Activated naive CD8-positive, alpha-beta T cell treated with anti-CD3 and anti-CD28 coated beads, Interleukin-2, amount 50 U/mL, for 24 hours (primary cell): ENCODE data around the gene TAB2.
"Not testable (repeated sequence)": the region's sequence is repeated elsewhere in the genome, so short reads cannot be mapped to it uniquely, and the experiment has no call there.

ENCODE experiments used
- ATAC-seq: fragments of 150-1000 bp; cut with Tn5 transposase; one replicate; pipeline ENCODE4 v1.10.0; 2021
- DNase-seq: peaks from one replicate; pipeline ENCODE4 v3.0.0; 2021
- H3K27ac Mint-ChIP-seq: one replicate; pipeline ENCODE4 v1.8.0; 2021; ENCODE audit warnings: mild to moderate bottlenecking, mixed read lengths
- H3K27me3 Mint-ChIP-seq: one replicate; pipeline ENCODE4 v1.8.0; 2021; ENCODE audit warnings: mixed read lengths
- H3K36me3 Mint-ChIP-seq: one replicate; pipeline ENCODE4 v1.8.0; 2021; ENCODE audit warnings: low read depth, mixed read lengths
- H3K4me1 Mint-ChIP-seq: one replicate; pipeline ENCODE4 v1.8.0; 2021; ENCODE audit warnings: mixed read lengths
- H3K4me3 Mint-ChIP-seq: one replicate; pipeline ENCODE4 v1.8.0; 2021; ENCODE audit warnings: mild to moderate bottlenecking, moderate library complexity, mixed read lengths
- H3K9me3 Mint-ChIP-seq: one replicate; pipeline ENCODE4 v1.8.0; 2021; ENCODE audit warnings: mixed read lengths

Gene TAB2

DNA sequence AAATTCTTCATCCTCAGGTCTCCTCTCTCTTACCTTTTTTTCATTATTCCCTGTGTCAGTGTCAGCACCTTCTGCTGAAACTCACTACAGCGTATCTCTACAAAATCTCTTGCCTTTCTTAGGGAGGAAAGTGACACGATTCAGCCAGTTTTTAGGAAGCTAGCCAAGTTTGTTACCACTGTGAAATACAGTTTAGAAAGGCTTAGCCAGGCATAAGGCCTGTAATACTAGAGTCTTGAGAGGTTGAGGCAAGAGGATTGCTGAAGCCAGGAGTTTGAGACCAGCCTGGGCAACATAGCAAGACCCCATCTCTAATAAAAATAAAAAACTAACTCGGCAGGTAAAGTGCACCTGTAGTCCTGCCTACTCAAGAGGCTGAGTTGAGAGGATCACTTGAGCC lies 16.7 kb downstream of the TAB2 start:
- H3K9me3 Mint-ChIP-seq, result no peaks in the 10 kb centered on the region
- H3K4me1 Mint-ChIP-seq, result peaks cover 94% of the 10 kb centered on the region
- DNase-seq (no peak), ATAC-seq (no peak)
- no peaks in the 10 kb centered on the region for H3K27me3 Mint-ChIP-seq
- peaks cover 19% of the 10 kb centered on the region for H3K36me3 Mint-ChIP-seq
- H3K27ac Mint-ChIP-seq, result peak overlapping the region; percentile 84
- peak overlapping the region; percentile 22 for H3K4me3 Mint-ChIP-seq

GRCh38 chr6:149334682-149335160 lies 17.2 kb downstream of the TAB2 start:
- no peaks in the 10 kb centered on the region for H3K9me3 Mint-ChIP-seq
- H3K4me1 Mint-ChIP-seq, result peaks cover 92% of the 10 kb centered on the region
- ATAC-seq, result peak; percentile 17
- DNase-seq, result no peak
- peaks cover 19% of the 10 kb centered on the region for H3K36me3 Mint-ChIP-seq
- peak overlapping the region; percentile 84 for H3K27ac Mint-ChIP-seq
- peak overlapping the region; percentile 22 for H3K4me3 Mint-ChIP-seq
- H3K27me3 Mint-ChIP-seq, result no peaks in the 10 kb centered on the region

DNA sequence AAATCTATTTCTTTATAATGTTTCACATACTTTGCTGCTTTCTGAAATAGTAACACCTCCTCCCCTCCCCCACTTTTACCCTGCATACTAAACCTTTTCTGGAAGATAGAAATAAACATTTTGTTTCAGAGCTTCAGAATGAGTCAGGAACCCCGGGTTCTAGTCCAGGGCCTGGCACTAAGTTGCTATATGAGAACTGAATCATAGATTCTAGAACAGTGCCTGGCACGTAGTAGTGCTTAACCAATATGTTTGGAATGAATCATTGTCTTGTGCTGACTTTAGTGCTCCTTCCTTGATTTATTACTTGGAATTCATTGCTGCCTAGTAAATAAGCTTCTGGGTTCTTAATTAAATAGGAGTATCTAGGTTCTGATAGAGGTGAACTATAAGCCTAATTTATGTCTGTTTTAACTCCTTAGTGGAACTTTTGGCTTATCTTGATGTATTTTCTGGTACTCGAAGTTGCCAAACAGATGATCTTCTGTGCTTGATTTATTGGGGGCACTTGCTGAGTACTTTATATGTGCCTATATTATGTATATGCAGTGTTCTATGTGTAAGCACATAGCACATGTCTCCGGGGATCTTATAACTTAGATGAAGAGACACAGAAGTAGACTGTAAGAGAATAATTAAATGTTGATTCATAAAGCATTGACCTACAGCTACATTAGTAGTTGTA lies 18.6 kb downstream of the TAB2 start:
- Mint-ChIP-seq H3K4me1 (peaks cover 90% of the 10 kb centered on the region), H3K36me3 (peaks cover 18% of the 10 kb centered on the region), H3K27ac (peak overlapping the region; percentile 85), H3K27me3 (no peaks in the 10 kb centered on the region), H3K9me3 (no peaks in the 10 kb centered on the region), H3K4me3 (peak overlapping the region; percentile 62)
- peak; percentile 98 for ATAC-seq
- DNase-seq, result peak; percentile 48

DNA sequence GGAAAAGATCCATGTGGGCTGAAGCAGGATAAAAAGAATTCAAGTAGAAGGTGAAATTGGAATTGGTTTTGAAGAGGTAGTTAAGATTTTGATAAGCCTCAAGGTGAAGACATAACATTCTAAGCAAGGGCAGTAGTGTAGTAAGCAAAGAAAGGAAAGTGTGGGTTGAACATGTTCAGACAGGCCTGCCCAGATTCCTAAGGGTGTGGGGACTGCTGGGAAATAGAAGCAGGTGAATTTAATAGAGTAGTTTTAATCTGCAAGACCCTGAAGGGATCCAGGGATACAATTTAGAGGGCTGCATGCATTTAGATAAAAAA lies 19.1 kb downstream of the TAB2 start:
- Mint-ChIP-seq H3K27ac (peak overlapping the region; percentile 85), H3K36me3 (peaks cover 19% of the 10 kb centered on the region), H3K27me3 (no peaks in the 10 kb centered on the region), H3K4me1 (peaks cover 90% of the 10 kb centered on the region), H3K9me3 (no peaks in the 10 kb centered on the region), H3K4me3 (peak overlapping the region; percentile 62)
- no peak for DNase-seq
- no peak for ATAC-seq

DNA sequence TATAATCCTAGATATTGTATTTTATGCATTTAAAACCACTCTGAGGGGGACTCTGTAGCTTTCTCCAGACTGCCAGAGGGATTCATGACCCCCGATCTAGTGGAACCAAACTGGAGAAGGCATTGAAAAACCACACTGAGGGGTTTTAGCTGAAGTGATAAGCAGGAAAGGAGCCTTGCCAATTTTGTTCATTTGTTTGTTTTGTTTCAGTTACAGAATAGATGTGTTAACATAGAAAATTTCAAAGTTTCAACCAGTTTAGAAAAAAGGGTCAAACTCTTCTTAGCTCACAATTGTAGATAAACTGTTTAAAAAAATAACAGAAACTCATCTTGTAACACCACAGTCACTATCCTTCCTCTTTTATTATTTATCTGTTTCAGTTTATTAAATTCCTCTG lies 19.8 kb downstream of the TAB2 start:
- H3K9me3 Mint-ChIP-seq, result no peaks in the 10 kb centered on the region
- H3K27ac Mint-ChIP-seq, result peak overlapping the region; percentile 1
- peaks cover 90% of the 10 kb centered on the region for H3K4me1 Mint-ChIP-seq
- H3K27me3 Mint-ChIP-seq, result no peaks in the 10 kb centered on the region
- no peak for DNase-seq
- H3K4me3 Mint-ChIP-seq, result no peak overlapping the region
- no peak for ATAC-seq
- peaks cover 20% of the 10 kb centered on the region for H3K36me3 Mint-ChIP-seq

DNA sequence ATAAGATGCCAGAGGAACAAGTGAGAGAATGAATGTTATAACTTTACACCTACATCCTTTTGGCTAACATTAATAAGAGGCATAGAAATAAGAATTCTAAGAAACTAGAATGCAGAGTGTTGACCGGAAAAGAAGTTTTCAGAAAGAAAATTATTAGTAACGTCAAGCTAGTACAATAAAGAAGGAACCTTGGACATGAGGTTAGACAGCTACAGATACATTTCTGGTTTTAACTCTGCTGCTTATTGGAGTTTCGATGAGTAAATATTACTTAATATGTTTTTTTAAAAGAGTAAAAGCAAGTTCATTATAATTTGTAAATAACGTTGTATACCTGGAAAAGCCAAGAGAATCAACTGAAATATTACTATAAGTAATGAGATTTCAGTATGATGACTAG lies 22.7 kb downstream of the TAB2 start:
- H3K27me3 Mint-ChIP-seq, result no peaks in the 10 kb centered on the region
- ATAC-seq (no peak), DNase-seq (no peak)
- peaks cover 23% of the 10 kb centered on the region for H3K36me3 Mint-ChIP-seq
- H3K4me1 Mint-ChIP-seq, result peaks cover 88% of the 10 kb centered on the region
- no peaks in the 10 kb centered on the region for H3K9me3 Mint-ChIP-seq
- peak overlapping the region; percentile 79 for H3K27ac Mint-ChIP-seq
- peak overlapping the region; percentile 22 for H3K4me3 Mint-ChIP-seq

- Mint-ChIP-seq H3K9me3 (no peaks in the 10 kb centered on the region), H3K27ac (peak overlapping the region; percentile 92), H3K36me3 (peaks cover 38% of the 10 kb centered on the region), H3K4me1 (peaks cover 80% of the 10 kb centered on the region), H3K27me3 (no peaks in the 10 kb centered on the region), H3K4me3 (peak overlapping the region; percentile 66)
- ATAC-seq, result peak; percentile 40
- DNase-seq, result no peak
Observed at GRCh38 chr6:149342525-149342924, 25.0 kb downstream of the TAB2 start.

DNA sequence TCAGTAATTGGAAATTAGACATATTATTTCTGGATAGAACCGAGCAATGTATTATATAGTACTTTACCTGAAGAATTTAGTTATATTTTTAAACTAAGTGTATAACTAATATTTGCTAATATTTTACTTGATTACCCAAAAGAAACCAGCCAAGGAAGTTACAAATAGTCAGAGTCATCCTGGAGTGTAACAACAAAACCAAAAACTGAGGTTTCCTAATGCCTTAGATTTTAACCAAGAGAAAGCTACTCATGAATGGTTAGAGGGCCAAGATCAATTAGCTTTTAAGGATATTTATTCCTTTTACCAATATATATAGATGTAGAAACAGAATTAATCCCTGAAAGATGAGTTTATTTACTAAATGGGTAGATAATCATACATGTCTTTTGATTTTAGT lies 26.0 kb downstream of the TAB2 start:
- H3K27me3 Mint-ChIP-seq, result no peaks in the 10 kb centered on the region
- peaks cover 77% of the 10 kb centered on the region for H3K4me1 Mint-ChIP-seq
- no peak for DNase-seq
- no peak overlapping the region for H3K4me3 Mint-ChIP-seq
- peaks cover 5% of the 10 kb centered on the region for H3K9me3 Mint-ChIP-seq
- peaks cover 36% of the 10 kb centered on the region for H3K36me3 Mint-ChIP-seq
- no peak for ATAC-seq
- no peak overlapping the region for H3K27ac Mint-ChIP-seq

- no peak for ATAC-seq
- peaks cover 5% of the 10 kb centered on the region for H3K9me3 Mint-ChIP-seq
- peak overlapping the region; percentile 69 for H3K27ac Mint-ChIP-seq
- no peaks in the 10 kb centered on the region for H3K27me3 Mint-ChIP-seq
- H3K4me1 Mint-ChIP-seq, result peaks cover 73% of the 10 kb centered on the region
- no peak overlapping the region for H3K4me3 Mint-ChIP-seq
- peaks cover 39% of the 10 kb centered on the region for H3K36me3 Mint-ChIP-seq
- no peak for DNase-seq
Observed at GRCh38 chr6:149346078-149346477, 28.6 kb downstream of the TAB2 start.

GRCh38 chr6:149347067-149347466 lies 29.6 kb downstream of the TAB2 start:
- DNase-seq (no peak), ATAC-seq (no peak)
- Mint-ChIP-seq H3K4me1 (peaks cover 73% of the 10 kb centered on the region), H3K27me3 (no peaks in the 10 kb centered on the region), H3K27ac (no peak overlapping the region), H3K9me3 (peaks cover 5% of the 10 kb centered on the region), H3K4me3 (no peak overlapping the region), H3K36me3 (peaks cover 37% of the 10 kb centered on the region)

- peaks cover 69% of the 10 kb centered on the region for H3K4me1 Mint-ChIP-seq
- not testable (repeated sequence) for H3K9me3 Mint-ChIP-seq, H3K27me3 Mint-ChIP-seq, H3K27ac Mint-ChIP-seq, DNase-seq, ATAC-seq, H3K4me3 Mint-ChIP-seq
- H3K36me3 Mint-ChIP-seq, result peaks cover 39% of the 10 kb centered on the region
Observed at GRCh38 chr6:149349279-149349678, 31.8 kb downstream of the TAB2 start.

DNA sequence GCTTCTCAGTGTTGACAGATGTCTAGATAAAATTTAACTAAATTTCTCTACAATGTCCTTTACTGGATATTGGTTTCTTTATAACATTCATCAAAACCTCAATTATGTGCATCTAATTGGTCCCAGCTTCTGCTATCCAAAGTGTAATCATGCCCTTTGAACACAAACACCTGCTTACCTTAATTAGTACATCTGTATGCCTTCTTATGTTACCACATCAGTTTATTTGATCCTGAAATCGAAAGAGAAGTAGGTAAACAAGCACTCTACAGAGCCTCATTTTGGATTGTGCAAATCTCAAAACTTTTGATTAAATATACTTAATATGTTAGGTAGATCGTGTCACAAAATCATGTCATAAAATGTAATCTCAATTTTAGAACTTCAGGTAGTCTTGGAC lies 36.5 kb downstream of the TAB2 start:
- ATAC-seq, result no peak
- H3K27ac Mint-ChIP-seq, result no peak overlapping the region
- H3K36me3 Mint-ChIP-seq, result peaks cover 39% of the 10 kb centered on the region
- H3K27me3 Mint-ChIP-seq, result no peaks in the 10 kb centered on the region
- H3K4me1 Mint-ChIP-seq, result peaks cover 80% of the 10 kb centered on the region
- no peak overlapping the region for H3K4me3 Mint-ChIP-seq
- no peak for DNase-seq
- no peaks in the 10 kb centered on the region for H3K9me3 Mint-ChIP-seq

- DNase-seq (no peak), ATAC-seq (no peak)
- H3K4me3 Mint-ChIP-seq, result no peak overlapping the region
- H3K36me3 Mint-ChIP-seq, result peaks cover 49% of the 10 kb centered on the region
- no peak overlapping the region for H3K27ac Mint-ChIP-seq
- H3K4me1 Mint-ChIP-seq, result peaks cover 76% of the 10 kb centered on the region
- no peaks in the 10 kb centered on the region for H3K9me3 Mint-ChIP-seq
- H3K27me3 Mint-ChIP-seq, result no peaks in the 10 kb centered on the region
Observed at GRCh38 chr6:149356081-149356750, 38.7 kb downstream of the TAB2 start.

DNA sequence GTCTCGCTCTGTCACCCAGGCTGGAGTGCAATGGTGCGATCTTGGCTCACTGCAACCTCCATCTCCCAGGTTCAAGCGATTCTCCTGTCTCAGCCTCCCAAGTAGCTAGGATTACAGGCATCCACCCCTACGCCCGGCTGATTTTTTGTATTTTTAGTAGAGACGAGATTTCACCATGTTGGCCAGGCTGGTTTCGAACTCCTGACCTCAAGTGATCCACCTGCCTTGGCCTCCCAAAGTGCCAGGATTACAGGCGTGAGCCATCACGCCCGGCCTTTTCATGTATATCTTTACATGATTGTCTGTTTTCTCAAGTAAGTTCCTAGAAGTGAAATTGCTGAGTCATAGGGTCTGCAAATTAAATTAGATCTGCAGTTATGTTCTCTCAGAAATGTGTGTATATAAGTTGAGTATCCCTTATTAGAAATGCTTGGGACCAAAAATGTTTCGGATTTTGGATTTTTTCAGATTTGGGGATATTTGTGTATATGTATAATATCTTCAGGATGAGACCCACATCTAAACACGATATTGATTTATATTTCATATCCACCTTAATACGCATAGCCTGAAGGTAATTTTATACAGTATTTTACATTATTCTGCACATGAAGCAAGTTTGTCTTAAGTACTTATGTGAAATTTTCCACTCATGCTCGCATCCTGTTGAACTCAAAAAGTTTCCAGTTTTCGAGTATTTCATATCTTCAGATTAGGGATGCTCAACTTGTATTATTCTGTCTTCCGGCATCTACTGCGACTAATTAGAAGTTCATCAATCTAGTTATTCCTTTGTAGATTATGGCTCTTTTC lies 40.4 kb downstream of the TAB2 start:
- Mint-ChIP-seq H3K27ac (peak overlapping the region; percentile 53), H3K4me1 (peaks cover 76% of the 10 kb centered on the region), H3K9me3 (peaks cover 8% of the 10 kb centered on the region), H3K36me3 (peaks cover 56% of the 10 kb centered on the region), H3K4me3 (no peak overlapping the region), H3K27me3 (no peaks in the 10 kb centered on the region)
- ATAC-seq (no peak), DNase-seq (no peak)

DNA sequence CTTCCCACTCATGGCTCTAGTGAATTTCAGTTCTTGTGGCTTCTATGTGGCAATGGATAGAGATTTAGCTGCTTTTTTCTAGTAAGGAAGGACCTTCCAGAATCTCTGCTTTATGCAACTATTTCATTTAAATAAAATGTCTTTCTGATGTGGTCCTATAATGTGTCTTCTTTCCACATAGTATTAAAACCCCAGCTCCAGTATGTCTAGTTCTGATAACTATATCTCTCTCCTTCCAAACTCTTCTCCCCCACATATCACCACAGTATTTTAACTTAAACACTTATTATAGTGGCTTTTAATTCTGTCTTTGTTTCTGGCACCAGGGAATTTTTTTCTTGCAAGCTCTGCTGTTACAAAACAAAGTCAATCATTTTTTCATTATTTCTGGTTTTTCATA lies 41.9 kb downstream of the TAB2 start:
- ATAC-seq, result no peak
- peaks cover 56% of the 10 kb centered on the region for H3K36me3 Mint-ChIP-seq
- no peaks in the 10 kb centered on the region for H3K27me3 Mint-ChIP-seq
- peak overlapping the region; percentile 53 for H3K27ac Mint-ChIP-seq
- peaks cover 81% of the 10 kb centered on the region for H3K4me1 Mint-ChIP-seq
- no peak for DNase-seq
- no peak overlapping the region for H3K4me3 Mint-ChIP-seq
- H3K9me3 Mint-ChIP-seq, result peaks cover 8% of the 10 kb centered on the region
